HCT116 (cell line): ENCODE results near the gene GNG10. TPM values are rescaled to one million over a fixed set of nuclear protein-coding genes. Genes with fewer than 3 reads are reported as not detected.

Experiments
- ATAC-seq: fragments of 200-7000 bp; cut with Tn5 transposase; 2 replicates; pipeline ENCODE4 v1.9.1; 2020; ENCODE audit warnings: mild to moderate bottlenecking, moderate library complexity
- BruUV-seq: library from RNA; stranded (reverse); fragments of 400-500 nt; replicated peaks from 2 replicates; lab custom pipeline; 2021; lab: Mats Ljungman, UMichigan
- CTCF ChIA-PET: fragments of 300-600 bp; sonication (Branson Sonifier 250); formaldehyde crosslinking; loops from one replicate; lab custom pipeline; 2021; ENCODE audit warnings: antibody characterized with exemption; lab: Charles Lee
- POLR2A ChIA-PET: fragments of 300-600, 350-600 bp; sonication (Branson Sonifier 250); formaldehyde crosslinking; loops from one replicate; lab custom pipeline; 2021; ENCODE audit warnings: antibody characterized with exemption; lab: Charles Lee
- RAD21 ChIA-PET, 2 experiments: fragments of 300-600 bp; sonication (Branson Sonifier 250); formaldehyde crosslinking; loops; one replicate each; lab custom pipeline; 2023; ENCODE audit warnings: low total read pairs in 2 of 2; ENCODE audit not compliant: uncharacterized antibody in 2 of 2, unreplicated experiment in 2 of 2, low non-redundant PET in 1 of 2; lab: Charles Lee
- DNase-seq: peaks from one replicate; pipeline ENCODE4 v3.0.0-alpha.2; 2010; ENCODE audit warnings: low read depth, low spot score
- H2AFZ ChIP-seq: fragments of 200-600 bp; shearing (Covaris generic), sonication (generic); 2 replicates; pipeline ENCODE4 v1.6.1; 2017; ENCODE audit warnings: low read depth, mixed run types, mixed read lengths, antibody characterized with exemption, low read length; ENCODE audit not compliant: poor library complexity, severe bottlenecking
- H3K27ac ChIP-seq: 2 replicates; pipeline ENCODE4 v1.5.1; 2012; ENCODE audit warnings: low read depth, low read length
- H3K27me3 ChIP-seq: fragments of 200-600 bp; sonication (generic); 2 replicates; pipeline ENCODE4 v1.6.1; 2016; ENCODE audit warnings: mixed run types, low read length, mixed read lengths; ENCODE audit not compliant: insufficient read depth
- H3K36me3 ChIP-seq, 2 experiments: fragments of 200-500 bp in 1 of 2; fragments of 200-600 bp in 1 of 2; sonication (Bioruptor generic) in 1 of 2; sonication (generic) in 1 of 2; 2 replicates each; pipeline versions ENCODE4 v1.5.1 to v1.6.1; 2014 to 2016; ENCODE audit warnings: low read length in 2 of 2, inconsistent platforms in 1 of 2, mixed read lengths in 1 of 2, mixed run types in 1 of 2; ENCODE audit not compliant: insufficient read depth in 2 of 2, control insufficient read depth in 1 of 2
- H3K4me1 ChIP-seq, 2 experiments: fragments of 200-600 bp in 1 of 2; sonication (generic) in 1 of 2; 2 replicates each; pipeline versions ENCODE4 v1.5.1 to v1.6.1; 2012 to 2017; ENCODE audit warnings: low read length in 2 of 2, inconsistent platforms in 1 of 2, mild to moderate bottlenecking in 1 of 2, mixed read lengths in 1 of 2, mixed run types in 1 of 2, moderate library complexity in 1 of 2; ENCODE audit not compliant: insufficient read depth in 2 of 2, control insufficient read depth in 1 of 2
- H3K4me2 ChIP-seq: fragments of 200-600 bp; sonication (generic); 2 replicates; pipeline ENCODE4 v1.6.1; 2017; ENCODE audit warnings: mixed run types, low read length, mixed read lengths
- H3K4me3 ChIP-seq, 2 experiments: fragments of 200-600 bp in 1 of 2; sonication (generic) in 1 of 2; replicated peaks in 1 of 2; 2 replicates each; pipeline ENCODE4 v1.5.1; 2011 to 2016; ENCODE audit warnings: low read length in 2 of 2, control low read depth in 1 of 2, low read depth in 1 of 2, mild to moderate bottlenecking in 1 of 2, mixed read lengths in 1 of 2, mixed run types in 1 of 2
- H3K79me2 ChIP-seq: fragments of 200-600 bp; sonication (generic); 2 replicates; pipeline ENCODE4 v1.6.1; 2017; ENCODE audit warnings: mild to moderate bottlenecking, mixed run types, low read length, moderate library complexity, mixed read lengths; ENCODE audit not compliant: insufficient read depth
- H3K9ac ChIP-seq: fragments of 200-600 bp; sonication (generic); 2 replicates; pipeline ENCODE4 v1.6.1; 2016; ENCODE audit warnings: low read length, mixed read lengths
- H3K9me2 ChIP-seq: fragments of 200-600 bp; sonication (generic), shearing (Covaris generic); 2 replicates; pipeline ENCODE4 v1.6.1; 2017; ENCODE audit warnings: mixed run types, mild to moderate bottlenecking, moderate library complexity; ENCODE audit not compliant: insufficient read depth
- H3K9me3 ChIP-seq, 2 experiments: fragments of 200-500 bp in 1 of 2; fragments of 200-600 bp in 1 of 2; sonication (Bioruptor generic) in 1 of 2; sonication (generic) in 1 of 2; 2 replicates each; pipeline ENCODE4 v1.6.1; 2014 to 2017; ENCODE audit warnings: low read length in 2 of 2, mixed read lengths in 2 of 2, inconsistent platforms in 1 of 2, low read depth in 1 of 2, mild to moderate bottlenecking in 1 of 2, mixed run types in 1 of 2, moderate library complexity in 1 of 2; ENCODE audit not compliant: control insufficient read depth in 1 of 2, insufficient read depth in 1 of 2
- H4K20me1 ChIP-seq: fragments of 200-600 bp; sonication (generic), shearing (Covaris generic); 2 replicates; pipeline ENCODE4 v1.6.1; 2017; ENCODE audit warnings: mixed run types, mild to moderate bottlenecking, moderate library complexity; ENCODE audit not compliant: insufficient read depth
- POLR2A ChIP-seq: IDR thresholded peaks from 2 replicates; pipeline ENCODE4 v1.7.0; 2011; ENCODE audit warnings: borderline replicate concordance; ENCODE audit not compliant: insufficient read depth, insufficient read length; ENCODE audit errors: extremely low read depth
- POLR2AphosphoS5 ChIP-seq: IDR thresholded peaks from 2 replicates; pipeline ENCODE4 v1.6.1; 2011; ENCODE audit warnings: mild to moderate bottlenecking, low read depth, low read length, moderate library complexity
- ZFX ChIP-seq: fragments of 450-650 bp; IDR thresholded peaks from 2 replicates; pipeline ENCODE4 v1.6.1; 2017
- intact Hi-C: fragments of 100-400 bp; cut with micrococcal nuclease; formaldehyde crosslinking; loops from 2 replicates; pipeline ENCODE4 v1.10.0; 2022
- total RNA-seq: library from RNA; stranded (reverse); gene quantifications from one replicate; pipeline ENCODE4 v1.2.1, GENCODE V29; 2021; ENCODE audit not compliant: unreplicated experiment
- TF ChIP-seq, protein P1 (sequence below): IDR thresholded peaks from 2 replicates; pipeline ENCODE4 v1.6.1; 2011; ENCODE audit warnings: mild to moderate bottlenecking, low read length, moderate library complexity; ENCODE audit not compliant: insufficient replicate concordance; ENCODE audit errors: extremely low read depth
- TF ChIP-seq, protein P2 (sequence below): IDR thresholded peaks from 2 replicates; pipeline ENCODE4 v1.6.1; 2012

Gene GNG10
- total RNA-seq, 1 experiment from 2014 or later: 46.8 TPM

DNA sequence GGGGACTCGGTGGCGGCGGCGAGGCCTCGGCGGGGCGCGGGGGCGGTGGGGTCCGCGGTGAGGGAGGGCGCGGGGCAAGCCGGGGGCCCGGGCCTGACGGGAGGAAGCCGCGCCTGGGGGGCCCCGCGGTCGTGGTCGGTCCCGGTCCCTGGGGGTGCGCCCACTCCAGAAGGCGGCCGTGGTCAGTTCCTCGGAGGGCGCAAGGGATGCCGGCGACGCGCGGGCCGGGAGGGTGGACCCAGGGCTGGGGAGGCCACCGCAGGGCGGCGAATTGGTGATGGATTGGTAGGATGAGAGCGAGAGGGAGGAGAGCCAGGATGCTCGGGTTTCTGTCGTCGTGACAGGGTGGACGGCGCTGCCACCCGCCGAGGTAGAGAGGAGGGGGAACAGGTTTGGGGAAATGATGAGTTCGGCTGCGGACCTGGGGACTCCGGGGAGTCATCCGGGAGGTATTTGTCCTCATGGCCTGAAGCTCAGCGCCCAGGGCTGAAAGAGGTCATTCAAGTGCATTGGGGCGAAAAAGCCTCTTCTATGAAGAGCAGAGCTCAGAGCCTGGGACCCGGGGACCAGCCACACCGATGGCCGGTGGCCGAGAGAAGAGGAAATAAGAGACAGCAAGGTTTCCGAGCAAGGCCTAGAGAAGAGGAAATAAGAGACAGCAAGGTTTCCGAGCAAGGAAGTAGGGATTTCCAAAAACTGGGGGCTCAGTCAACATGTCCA is 557 bp downstream of the GNG10 start:
- Histone ChIP-seq H3K9me2 (no peaks in the 10 kb centered on the region), H3K9ac (peak overlapping the region; percentile 78), H3K9me3 (no peaks in the 10 kb centered on the region), H3K27ac (peak overlapping the region; percentile 55; the same call in 1 of the 2 replicates), H3K79me2 (peaks cover 35% of the 10 kb centered on the region), H3K36me3 (peaks cover 3% of the 10 kb centered on the region in 2 experiments; a peak in 2 of 4 replicates), H3K4me2 (peak overlapping the region; percentile 99), H2AFZ (no peak overlapping the region), H4K20me1 (no peaks in the 10 kb centered on the region; the same call in 1 of the 2 replicates), H3K4me3 (peak overlapping the region; percentile 80 to 86), H3K27me3 (no peaks in the 10 kb centered on the region), H3K4me1 (peaks cover 11 to 16% of the 10 kb centered on the region in 2 experiments)
- TF ChIP-seq POLR2A (no peak), ZFX (peak; percentile 81), POLR2AphosphoS5 (no peak)
- TF ChIP-seq, protein P1, sequence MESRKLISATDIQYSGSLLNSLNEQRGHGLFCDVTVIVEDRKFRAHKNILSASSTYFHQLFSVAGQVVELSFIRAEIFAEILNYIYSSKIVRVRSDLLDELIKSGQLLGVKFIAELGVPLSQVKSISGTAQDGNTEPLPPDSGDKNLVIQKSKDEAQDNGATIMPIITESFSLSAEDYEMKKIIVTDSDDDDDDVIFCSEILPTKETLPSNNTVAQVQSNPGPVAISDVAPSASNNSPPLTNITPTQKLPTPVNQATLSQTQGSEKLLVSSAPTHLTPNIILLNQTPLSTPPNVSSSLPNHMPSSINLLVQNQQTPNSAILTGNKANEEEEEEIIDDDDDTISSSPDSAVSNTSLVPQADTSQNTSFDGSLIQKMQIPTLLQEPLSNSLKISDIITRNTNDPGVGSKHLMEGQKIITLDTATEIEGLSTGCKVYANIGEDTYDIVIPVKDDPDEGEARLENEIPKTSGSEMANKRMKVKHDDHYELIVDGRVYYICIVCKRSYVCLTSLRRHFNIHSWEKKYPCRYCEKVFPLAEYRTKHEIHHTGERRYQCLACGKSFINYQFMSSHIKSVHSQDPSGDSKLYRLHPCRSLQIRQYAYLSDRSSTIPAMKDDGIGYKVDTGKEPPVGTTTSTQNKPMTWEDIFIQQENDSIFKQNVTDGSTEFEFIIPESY: no peak
- TF ChIP-seq, protein P2, sequence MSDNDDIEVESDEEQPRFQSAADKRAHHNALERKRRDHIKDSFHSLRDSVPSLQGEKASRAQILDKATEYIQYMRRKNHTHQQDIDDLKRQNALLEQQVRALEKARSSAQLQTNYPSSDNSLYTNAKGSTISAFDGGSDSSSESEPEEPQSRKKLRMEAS: peak; percentile 5; the same call in 1 of the 2 replicates
- intact Hi-C loops: no loop called here
- RAD21 ChIA-PET: no interaction called here
- POLR2A ChIA-PET: interaction anchor here (1.1 kb wide), 1 partner anchor 31 kb away, joined by 3 read pairs; the partner anchor contains the start of gene DNAJC25
- DNase-seq (no peak), ATAC-seq (peak; percentile 61)
- no TSS peak for BruUV-seq
- CTCF ChIA-PET: no interaction called here
